Keratinocyte (primary cell): Measurements from ENCODE around the gene PGA3. TPM values are rescaled to one million over a fixed set of nuclear protein-coding genes. Genes with fewer than 3 reads are reported as not detected.

Source experiments
- DNase-seq: peaks from one replicate; pipeline ENCODE4 v3.0.0-alpha.2; 2011; ENCODE audit warnings: low read depth, missing footprints, low spot score
- FAIRE-seq: peaks from 2 replicates; lab custom pipeline; 2011; peaks lifted over from hg19 to GRCh38; lab: Jason Lieb, UNC
- H2AFZ ChIP-seq: 2 replicates; pipeline ENCODE4 v1.6.0; 2012; ENCODE audit warnings: low read length, control low read depth, inconsistent platforms; ENCODE audit not compliant: control insufficient read depth
- H3K27ac ChIP-seq: 2 replicates; pipeline ENCODE4 v1.5.1; 2011; ENCODE audit warnings: low read length; ENCODE audit not compliant: control insufficient read depth, insufficient read depth
- H3K27me3 ChIP-seq: 3 replicates; pipeline ENCODE4 v1.6.0; 2011; ENCODE audit warnings: low read length; ENCODE audit not compliant: control insufficient read depth, insufficient read depth; ENCODE audit errors: extremely low read depth
- H3K36me3 ChIP-seq, 2 experiments: 2 replicates in 1 of 2; 3 replicates in 1 of 2; pipeline ENCODE4 v1.5.1; 2011; ENCODE audit warnings: low read length in 2 of 2, mild to moderate bottlenecking in 1 of 2; ENCODE audit not compliant: control insufficient read depth in 2 of 2, insufficient read depth in 2 of 2; ENCODE audit errors: extremely low read depth in 1 of 2
- H3K4me1 ChIP-seq: 3 replicates; pipeline ENCODE4 v1.5.1; 2011; ENCODE audit warnings: low read length; ENCODE audit not compliant: control insufficient read depth, insufficient read depth; ENCODE audit errors: extremely low read depth
- H3K4me2 ChIP-seq: 3 replicates; pipeline ENCODE4 v1.6.0; 2011; ENCODE audit warnings: low read depth, low read length; ENCODE audit not compliant: control insufficient read depth, insufficient read depth; ENCODE audit errors: extremely low read depth
- H3K4me3 ChIP-seq, 3 experiments: fragments of 200-600 bp in 1 of 3; sonication (generic) in 1 of 3; 2 replicates in 2 of 3; 3 replicates in 1 of 3; pipeline ENCODE4 v1.5.1; 2011 to 2016; ENCODE audit warnings: low read length in 3 of 3, mild to moderate bottlenecking in 3 of 3, control low read depth in 2 of 3, inconsistent platforms in 1 of 3, low read depth in 1 of 3, mixed read lengths in 1 of 3, mixed run types in 1 of 3, moderate library complexity in 1 of 3; ENCODE audit not compliant: control insufficient read depth in 2 of 3, insufficient read depth in 2 of 3; ENCODE audit errors: extremely low read depth in 1 of 3
- H3K79me2 ChIP-seq: 2 replicates; pipeline ENCODE4 v1.6.0; 2012; ENCODE audit warnings: low read length; ENCODE audit not compliant: control insufficient read depth, insufficient read depth
- H3K9ac ChIP-seq: 3 replicates; pipeline ENCODE4 v1.6.0; 2011; ENCODE audit warnings: low read length; ENCODE audit not compliant: control insufficient read depth, insufficient read depth; ENCODE audit errors: extremely low read depth
- H3K9me1 ChIP-seq: 3 replicates; pipeline ENCODE4 v1.6.0; 2011; ENCODE audit warnings: low read length; ENCODE audit not compliant: control insufficient read depth, insufficient read depth; ENCODE audit errors: extremely low read depth
- H3K9me3 ChIP-seq: 2 replicates; pipeline ENCODE4 v1.5.1; 2012; ENCODE audit warnings: low read depth, low read length; ENCODE audit not compliant: control insufficient read depth
- H4K20me1 ChIP-seq: 3 replicates; pipeline ENCODE4 v1.6.0; 2011; ENCODE audit warnings: low read length; ENCODE audit not compliant: control insufficient read depth, insufficient read depth; ENCODE audit errors: extremely low read depth
- EZH2 ChIP-seq: IDR thresholded peaks from one replicate; pipeline ENCODE4 v1.6.1; 2012; ENCODE audit warnings: inconsistent platforms, mild to moderate bottlenecking, low read length, moderate library complexity
- dilution Hi-C: fragments of 300-500 bp; cut with MboI; formaldehyde crosslinking; loops from one replicate; pipeline ENCODE4 v1.7.0; 2020; ENCODE audit warnings: low sequenced_read_pairs; ENCODE audit not compliant: extremely low pct_ligation_motif_present
- polyA plus RNA-seq, 5 experiments: library from polyadenylated mRNA; depleted of rRNA in 3 of 5; stranded (reverse) in 3 of 5; stranded (forward) in 1 of 5; unstranded in 1 of 5; fragments of >200 nt; gene quantifications; 1 replicate in 1 of 5; 2 replicates in 3 of 5; 3 replicates in 1 of 5; pipeline versions ENCODE4 v1.2.1 to v1.2.3, GENCODE V29; 2011 to 2012; ENCODE audit warnings: missing spikeins in 2 of 5, low read depth in 1 of 5, low replicate concordance in 1 of 5
- TF ChIP-seq, protein P1 (sequence below), 3 experiments: IDR thresholded peaks in 1 of 3; conservative IDR thresholded peaks in 1 of 3; optimal IDR thresholded peaks in 1 of 3; 2 replicates in 2 of 3; 3 replicates in 1 of 3; pipeline versions ENCODE3 to v1.5.1; 2011; ENCODE audit warnings: low read length in 3 of 3, mild to moderate bottlenecking in 3 of 3, moderate library complexity in 2 of 3, control low read depth in 1 of 3, inconsistent platforms in 1 of 3; ENCODE audit not compliant: insufficient read depth in 2 of 3; ENCODE audit errors: extremely low read depth in 1 of 3

Gene PGA3
- polyA plus RNA-seq, 1 donor (not counting 4 experiments of a cell fraction or from before 2014, with no cell fraction given), result not detected

DNA sequence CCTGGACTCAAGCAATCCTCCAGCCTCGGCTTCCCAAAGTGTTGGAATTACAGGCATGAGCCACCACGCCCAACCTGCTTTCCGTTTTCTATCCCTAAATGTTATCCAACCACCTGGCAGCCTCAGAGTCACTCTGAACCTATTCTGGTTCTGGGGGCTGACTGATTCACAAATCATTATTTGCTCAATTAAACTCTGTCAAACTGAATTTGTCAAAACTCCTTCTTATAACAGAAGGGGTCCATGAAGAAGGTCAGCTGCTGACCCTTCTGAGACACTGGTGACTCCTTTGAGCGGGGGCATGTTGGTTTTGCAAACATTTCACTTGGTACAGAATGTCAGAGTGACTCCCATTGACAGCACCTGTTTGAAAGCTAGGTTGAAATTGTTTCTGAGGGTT is 40.3 kb upstream of the PGA3 start:
- TF ChIP-seq, protein P1, sequence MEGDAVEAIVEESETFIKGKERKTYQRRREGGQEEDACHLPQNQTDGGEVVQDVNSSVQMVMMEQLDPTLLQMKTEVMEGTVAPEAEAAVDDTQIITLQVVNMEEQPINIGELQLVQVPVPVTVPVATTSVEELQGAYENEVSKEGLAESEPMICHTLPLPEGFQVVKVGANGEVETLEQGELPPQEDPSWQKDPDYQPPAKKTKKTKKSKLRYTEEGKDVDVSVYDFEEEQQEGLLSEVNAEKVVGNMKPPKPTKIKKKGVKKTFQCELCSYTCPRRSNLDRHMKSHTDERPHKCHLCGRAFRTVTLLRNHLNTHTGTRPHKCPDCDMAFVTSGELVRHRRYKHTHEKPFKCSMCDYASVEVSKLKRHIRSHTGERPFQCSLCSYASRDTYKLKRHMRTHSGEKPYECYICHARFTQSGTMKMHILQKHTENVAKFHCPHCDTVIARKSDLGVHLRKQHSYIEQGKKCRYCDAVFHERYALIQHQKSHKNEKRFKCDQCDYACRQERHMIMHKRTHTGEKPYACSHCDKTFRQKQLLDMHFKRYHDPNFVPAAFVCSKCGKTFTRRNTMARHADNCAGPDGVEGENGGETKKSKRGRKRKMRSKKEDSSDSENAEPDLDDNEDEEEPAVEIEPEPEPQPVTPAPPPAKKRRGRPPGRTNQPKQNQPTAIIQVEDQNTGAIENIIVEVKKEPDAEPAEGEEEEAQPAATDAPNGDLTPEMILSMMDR (optimal IDR thresholded peaks at IDR 0.05 in 1 of 3, IDR thresholded peaks at IDR 0.05 in 1 of 3, conservative IDR thresholded peaks at IDR 0.05 in 1 of 3; ENCODE audit: extremely low read depth in 1 of 3, insufficient read depth in 2 of 3, low read length in 3 of 3), result no peak
- no peak for TF ChIP-seq EZH2
- H3K4me3 ChIP-seq, result no peak overlapping the region
- H3K9ac ChIP-seq, result no peak overlapping the region
- no peak overlapping the region for H3K4me2 ChIP-seq
- DNase-seq, result no peak
- no peak overlapping the region for H3K27ac ChIP-seq
- H3K27me3 ChIP-seq, result no peaks in the 10 kb centered on the region
- no peak overlapping the region for H2AFZ ChIP-seq
- peaks cover 31% of the 10 kb centered on the region for H3K4me1 ChIP-seq
- H4K20me1 ChIP-seq, result no peaks in the 10 kb centered on the region
- no peak for FAIRE-seq
- H3K9me1 ChIP-seq, result no peaks in the 10 kb centered on the region
- no peaks in the 10 kb centered on the region for H3K9me3 ChIP-seq
- H3K79me2 ChIP-seq, result peaks cover 8% of the 10 kb centered on the region
- no peaks in the 10 kb centered on the region for H3K36me3 ChIP-seq
- dilution Hi-C loops, result no loop called here

DNA sequence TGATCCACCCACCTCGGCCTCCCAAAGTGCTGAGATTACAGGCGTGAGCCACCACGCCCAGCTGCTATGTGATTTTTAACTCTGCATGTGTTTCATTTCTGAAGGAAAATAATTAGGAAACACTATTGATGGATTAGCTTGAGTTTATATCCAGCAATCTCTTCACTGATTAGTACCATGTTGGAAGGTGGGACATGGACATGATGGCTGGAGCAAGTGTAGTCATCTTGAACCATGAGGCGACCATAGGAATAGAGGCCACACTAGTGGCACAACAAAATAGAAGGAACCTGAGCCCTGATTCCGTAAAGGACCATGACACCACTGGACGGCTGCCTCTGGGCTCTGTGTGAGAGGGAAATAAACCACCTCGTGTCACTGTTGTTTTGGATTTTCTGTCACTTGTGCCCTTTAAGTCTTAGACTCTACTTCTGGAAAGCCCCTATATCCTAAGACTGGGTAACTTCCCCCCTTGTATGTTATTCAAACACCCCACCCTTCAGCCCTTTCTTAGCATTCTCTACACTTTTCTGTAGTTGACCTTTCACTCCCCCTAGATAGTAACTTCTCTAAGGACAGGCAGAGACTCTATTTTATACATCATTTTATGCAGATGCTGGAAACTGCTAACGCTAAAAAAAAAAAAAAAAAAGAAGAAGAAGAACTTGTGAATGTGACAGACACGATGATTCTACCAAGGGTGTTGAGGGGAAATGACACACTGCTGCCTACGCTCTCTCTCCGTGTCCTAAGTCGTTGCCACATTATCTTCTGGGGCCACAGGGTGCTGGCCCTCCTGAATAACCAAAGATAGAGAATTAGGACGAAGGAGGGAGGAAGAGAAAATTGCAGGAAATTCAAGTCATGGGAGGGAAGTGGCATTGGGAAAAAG is 39.4 kb upstream of the PGA3 start:
- Histone ChIP-seq H3K27ac (no peak overlapping the region), H3K9me3 (no peaks in the 10 kb centered on the region), H3K4me3 (no peak overlapping the region), H3K27me3 (no peaks in the 10 kb centered on the region), H3K36me3 (no peaks in the 10 kb centered on the region), H3K9ac (no peak overlapping the region), H3K4me1 (peaks cover 23% of the 10 kb centered on the region), H3K79me2 (peaks cover 4% of the 10 kb centered on the region), H3K4me2 (no peak overlapping the region), H4K20me1 (no peaks in the 10 kb centered on the region), H2AFZ (no peak overlapping the region), H3K9me1 (no peaks in the 10 kb centered on the region)
- TF ChIP-seq, protein P1 (optimal IDR thresholded peaks at IDR 0.05 in 1 of 3, IDR thresholded peaks at IDR 0.05 in 1 of 3, conservative IDR thresholded peaks at IDR 0.05 in 1 of 3; ENCODE audit: extremely low read depth in 1 of 3, insufficient read depth in 2 of 3, low read length in 3 of 3), result no peak
- TF ChIP-seq EZH2, result no peak
- DNase-seq (no peak), FAIRE-seq (no peak)
- dilution Hi-C loops, result no loop called here
